Measurements from ENCODE around the gene DOCK9.

DNA sequence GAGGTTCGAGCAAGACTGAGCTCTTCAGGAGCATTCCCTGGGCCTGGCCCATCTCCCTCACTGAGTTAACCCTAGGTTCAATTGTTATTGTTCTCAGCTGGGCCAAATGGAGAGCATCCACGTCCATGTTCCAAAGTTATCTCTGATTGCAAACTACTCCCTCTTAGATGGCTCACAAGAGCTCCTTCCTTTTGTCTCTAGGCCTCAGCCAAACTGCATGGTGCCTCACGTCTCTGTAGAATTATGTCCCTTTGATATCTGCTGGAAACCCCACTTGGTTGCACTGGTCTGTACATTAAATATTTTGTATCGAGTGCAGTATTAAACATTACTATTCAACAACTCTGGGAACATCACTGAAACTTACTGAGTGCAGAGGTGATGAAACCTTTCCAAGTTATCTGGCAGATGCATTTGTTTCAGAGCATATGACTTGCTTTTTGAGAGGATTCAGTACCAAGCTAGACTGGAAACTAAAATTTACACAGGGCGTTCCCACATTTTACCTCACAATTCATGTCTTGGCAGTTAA, 38.1 kb downstream of the DOCK9 start:
- TF ChIP-seq EP300 (IDR thresholded peaks at IDR 0.05): no peak
- TF ChIP-seq, protein P1, sequence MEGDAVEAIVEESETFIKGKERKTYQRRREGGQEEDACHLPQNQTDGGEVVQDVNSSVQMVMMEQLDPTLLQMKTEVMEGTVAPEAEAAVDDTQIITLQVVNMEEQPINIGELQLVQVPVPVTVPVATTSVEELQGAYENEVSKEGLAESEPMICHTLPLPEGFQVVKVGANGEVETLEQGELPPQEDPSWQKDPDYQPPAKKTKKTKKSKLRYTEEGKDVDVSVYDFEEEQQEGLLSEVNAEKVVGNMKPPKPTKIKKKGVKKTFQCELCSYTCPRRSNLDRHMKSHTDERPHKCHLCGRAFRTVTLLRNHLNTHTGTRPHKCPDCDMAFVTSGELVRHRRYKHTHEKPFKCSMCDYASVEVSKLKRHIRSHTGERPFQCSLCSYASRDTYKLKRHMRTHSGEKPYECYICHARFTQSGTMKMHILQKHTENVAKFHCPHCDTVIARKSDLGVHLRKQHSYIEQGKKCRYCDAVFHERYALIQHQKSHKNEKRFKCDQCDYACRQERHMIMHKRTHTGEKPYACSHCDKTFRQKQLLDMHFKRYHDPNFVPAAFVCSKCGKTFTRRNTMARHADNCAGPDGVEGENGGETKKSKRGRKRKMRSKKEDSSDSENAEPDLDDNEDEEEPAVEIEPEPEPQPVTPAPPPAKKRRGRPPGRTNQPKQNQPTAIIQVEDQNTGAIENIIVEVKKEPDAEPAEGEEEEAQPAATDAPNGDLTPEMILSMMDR (IDR thresholded peaks at IDR 0.05): no peak
- TF ChIP-seq POLR2A (IDR thresholded peaks at IDR 0.05): no peak

All from ovary (tissue), 3 donors.